PC-9 (cell line): Measurements from ENCODE around the gene PBX2. TPM values are rescaled to one million over a fixed set of nuclear protein-coding genes. Genes with fewer than 3 reads are reported as not detected.

ENCODE experiments used
- BruUV-seq: library from RNA; stranded (reverse); fragments of 400-500 nt; replicated peaks from 2 replicates; lab custom pipeline; 2021; lab: Mats Ljungman, UMichigan
- CTCF ChIA-PET: fragments of 300-600 bp; sonication (Branson Sonifier 250); formaldehyde crosslinking; loops from one replicate; lab custom pipeline; 2022; ENCODE audit warnings: antibody characterized with exemption; lab: Charles Lee
- POLR2A ChIA-PET: fragments of 300-600 bp; sonication (Branson Sonifier 250); formaldehyde crosslinking; loops from one replicate; lab custom pipeline; 2022; ENCODE audit warnings: antibody characterized with exemption; ENCODE audit not compliant: unreplicated experiment; lab: Charles Lee
- DNase-seq, 2 experiments: peaks; one replicate each; pipeline versions ENCODE4 v3.0.0 to v3.0.0-alpha.2; 2015 to 2022; ENCODE audit warnings: mixed read lengths in 1 of 2
- H2AFZ ChIP-seq: fragments of 200-600 bp; sonication (generic); 2 replicates; pipeline ENCODE4 v1.8.1; 2017; ENCODE audit warnings: antibody characterized with exemption
- H3F3A ChIP-seq: fragments of 200-600 bp; sonication (generic); 2 replicates; pipeline ENCODE4 v1.8.1; 2017; ENCODE audit warnings: antibody characterized with exemption, mild to moderate bottlenecking, low read depth; ENCODE audit not compliant: insufficient read depth
- H3K27ac ChIP-seq: fragments of 200-600 bp; sonication (generic); 2 replicates; pipeline ENCODE4 v1.6.1; 2016; ENCODE audit warnings: mixed run types
- H3K27me3 ChIP-seq: fragments of 200-600 bp; sonication (generic); 2 replicates; pipeline ENCODE4 v1.6.1; 2016; ENCODE audit warnings: low read depth, mixed run types; ENCODE audit not compliant: insufficient read depth
- H3K36me3 ChIP-seq: fragments of 200-600 bp; sonication (generic); 2 replicates; pipeline ENCODE4 v1.6.1; 2016; ENCODE audit warnings: low read depth, mixed run types
- H3K4me1 ChIP-seq: fragments of 200-600 bp; sonication (generic); replicated peaks from 2 replicates; pipeline ENCODE4 v1.6.1; 2016; ENCODE audit warnings: mixed run types; ENCODE audit not compliant: insufficient read depth
- H3K4me2 ChIP-seq: fragments of 200-600 bp; sonication (generic); 2 replicates; pipeline ENCODE4 v1.6.1; 2017; ENCODE audit warnings: mixed run types
- H3K4me3 ChIP-seq: fragments of 200-600 bp; sonication (generic); 2 replicates; pipeline ENCODE4 v1.6.1; 2016; ENCODE audit warnings: mixed run types
- H3K79me2 ChIP-seq: fragments of 200-600 bp; sonication (generic); 2 replicates; pipeline ENCODE4 v1.6.1; 2017; ENCODE audit warnings: low read depth, mixed run types
- H3K9me2 ChIP-seq: fragments of 200-600 bp; sonication (generic); 2 replicates; pipeline ENCODE4 v1.8.1; 2017; ENCODE audit warnings: mild to moderate bottlenecking; ENCODE audit not compliant: insufficient read depth
- H3K9me3 ChIP-seq: fragments of 200-600 bp; sonication (generic); 2 replicates; pipeline ENCODE4 v1.8.1; 2016; ENCODE audit warnings: low read depth; ENCODE audit not compliant: insufficient read depth
- H4K20me1 ChIP-seq: fragments of 200-600 bp; sonication (generic); 2 replicates; pipeline ENCODE4 v1.8.1; 2017; ENCODE audit not compliant: insufficient read depth
- CTCF ChIP-seq: fragments of 200-600 bp; sonication (generic); conservative IDR thresholded peaks from 2 replicates; pipeline ENCODE4 v1.6.1; 2017; ENCODE audit warnings: mixed run types, antibody characterized with exemption, mild to moderate bottlenecking, moderate library complexity
- EZH2 ChIP-seq: fragments of 200-600 bp; sonication (generic); IDR thresholded peaks from 2 replicates; pipeline ENCODE4 v1.8.0; 2017; ENCODE audit warnings: antibody characterized with exemption, low read depth
- intact Hi-C: fragments of 100-400 bp; cut with micrococcal nuclease; formaldehyde crosslinking; loops from one replicate; pipeline ENCODE4 v1.10.0; 2022; ENCODE audit not compliant: unreplicated experiment
- total RNA-seq: library from RNA; stranded (reverse); gene quantifications from 2 replicates; pipeline ENCODE4 v1.2.3, GENCODE V29; 2021

PBX2 gene
- total RNA-seq, 1 experiment from 2014 or later: 89.3 TPM

DNA sequence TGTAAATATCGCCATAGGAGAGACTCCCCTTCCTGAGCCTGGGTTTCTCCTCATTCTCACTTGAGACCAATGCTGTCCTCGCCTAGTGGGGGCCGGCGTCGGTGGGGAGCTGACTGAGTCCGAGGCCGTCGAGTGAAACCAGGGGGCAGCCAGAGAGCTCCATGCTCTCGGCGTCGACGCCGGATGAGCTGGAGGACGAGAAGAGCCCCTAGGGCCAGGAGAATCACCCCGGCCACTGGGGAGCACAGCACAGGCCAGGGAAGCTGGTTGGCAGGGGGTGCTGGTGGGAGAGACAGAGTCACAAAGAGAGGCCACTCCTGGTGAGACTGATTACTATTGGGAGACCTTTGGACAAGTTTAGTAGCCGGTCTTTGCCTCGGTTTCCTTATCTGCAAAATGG, 8.9 kb upstream of the PBX2 start:
- H3K9me3 ChIP-seq: no peaks in the 10 kb centered on the region
- POLR2A ChIA-PET: no interaction called here
- peaks cover 29% of the 10 kb centered on the region for H3K27me3 ChIP-seq
- no peak for DNase-seq
- H3K36me3 ChIP-seq: no peaks in the 10 kb centered on the region
- CTCF ChIA-PET: no interaction called here
- peaks cover 17% of the 10 kb centered on the region for H3F3A ChIP-seq
- no peak overlapping the region for H3K27ac ChIP-seq
- H3K4me1 ChIP-seq: peaks cover 11% of the 10 kb centered on the region
- no peaks in the 10 kb centered on the region for H4K20me1 ChIP-seq
- H3K9me2 ChIP-seq: no peaks in the 10 kb centered on the region
- H3K4me2 ChIP-seq: no peak overlapping the region
- no TSS peak for BruUV-seq
- H3K4me3 ChIP-seq: no peak overlapping the region
- no peaks in the 10 kb centered on the region for H3K79me2 ChIP-seq
- TF ChIP-seq CTCF (no peak), EZH2 (no peak)
- H2AFZ ChIP-seq: no peak overlapping the region
- intact Hi-C loops: loop anchor here (5.0 to 10.0 kb wide), 4 partner anchors 67 to 776 kb away; partner anchors contain the start of genes ATP6V1G2, DDX39B, FKBPL and NFKBIL1

DNA sequence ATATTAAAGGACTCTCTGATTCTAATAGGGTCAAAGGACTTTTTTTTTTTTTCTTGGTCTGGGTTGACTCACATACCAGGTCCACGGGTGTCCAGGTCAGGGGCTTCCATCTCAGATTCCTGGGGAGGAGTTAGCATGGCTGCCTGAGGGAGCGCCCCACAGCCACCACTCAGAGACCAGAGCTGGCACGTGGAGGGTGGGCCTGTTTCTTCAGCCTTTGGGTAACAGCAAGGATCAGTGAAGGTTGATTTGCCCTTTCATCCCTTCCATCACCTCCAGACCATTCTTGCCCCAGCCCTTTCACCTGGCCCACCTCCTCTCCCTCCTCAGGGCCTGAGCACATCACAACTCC, 8.3 kb upstream of the PBX2 start:
- ChIA-PET CTCF (no interaction called here), POLR2A (no interaction called here)
- Histone ChIP-seq H3K36me3 (no peaks in the 10 kb centered on the region), H3K9me3 (no peaks in the 10 kb centered on the region), H3K9me2 (no peaks in the 10 kb centered on the region), H3K4me1 (peaks cover 11% of the 10 kb centered on the region), H3K27ac (no peak overlapping the region), H3K27me3 (peaks cover 24% of the 10 kb centered on the region), H3K79me2 (no peaks in the 10 kb centered on the region), H4K20me1 (no peaks in the 10 kb centered on the region), H3F3A (peaks cover 17% of the 10 kb centered on the region), H2AFZ (no peak overlapping the region), H3K4me3 (no peak overlapping the region), H3K4me2 (no peak overlapping the region)
- intact Hi-C loops: loop anchor here (5.0 to 10.0 kb wide), 4 partner anchors 66 to 776 kb away; partner anchors contain the start of genes ATP6V1G2, DDX39B, FKBPL and NFKBIL1
- no TSS peak for BruUV-seq
- no peak for DNase-seq
- TF ChIP-seq EZH2: no peak
- TF ChIP-seq CTCF: no peak

GRCh38 chr6:32196682-32197616, 6.9 kb upstream of the PBX2 start:
- no peak for TF ChIP-seq CTCF
- TF ChIP-seq EZH2: no peak
- peaks cover 18% of the 10 kb centered on the region for H3K4me1 ChIP-seq
- no peaks in the 10 kb centered on the region for H4K20me1 ChIP-seq
- H3K79me2 ChIP-seq: no peaks in the 10 kb centered on the region
- no peaks in the 10 kb centered on the region for H3K9me2 ChIP-seq
- no peak for DNase-seq
- H3F3A ChIP-seq: peaks cover 17% of the 10 kb centered on the region
- intact Hi-C loops: loop anchor here (5.0 to 10.0 kb wide), 4 partner anchors 65 to 778 kb away; partner anchors contain the start of genes ATP6V1G2, DDX39B, FKBPL and NFKBIL1
- H3K4me2 ChIP-seq: peak overlapping the region; percentile 94
- ChIA-PET POLR2A (no interaction called here), CTCF (interaction anchor here (0.7 kb wide), 2 partner anchors 195 to 514 kb away, joined by 3 to 5 read pairs; no protein-coding TSS in a partner anchor)
- H3K27ac ChIP-seq: peak overlapping the region; percentile 87; the same call in 1 of the 2 replicates
- H3K4me3 ChIP-seq: peak overlapping the region; percentile 96
- H3K27me3 ChIP-seq: peaks cover 18% of the 10 kb centered on the region
- peak overlapping the region; percentile 99 for H2AFZ ChIP-seq
- BruUV-seq: no TSS peak
- H3K36me3 ChIP-seq: no peaks in the 10 kb centered on the region
- no peaks in the 10 kb centered on the region for H3K9me3 ChIP-seq
